HG02870 (cell line): ENCODE measurements around the gene FAM171A1.
A peak's percentile ranks its signal among the peaks of the same experiment; 100 is the strongest.

Experiments
- ATAC-seq: cut with Tn5 transposase; IDR thresholded peaks from one replicate; pipeline ENCODE4 v1.9.1; 2021; ENCODE audit warnings: mild to moderate bottlenecking, moderate library complexity; ENCODE audit not compliant: unreplicated experiment

Gene FAM171A1

GRCh38 chr10:15253951-15254807 lies 116.9 kb downstream of the FAM171A1 start:
- ATAC-seq = peak; percentile 55

GRCh38 chr10:15252396-15252795 lies 118.7 kb downstream of the FAM171A1 start:
- no peak for ATAC-seq

GRCh38 chr10:15251791-15252380 lies 119.2 kb downstream of the FAM171A1 start:
- ATAC-seq = no peak

- ATAC-seq = no peak
Measured at GRCh38 chr10:15245530-15245929, 125.6 kb downstream of the FAM171A1 start.

GRCh38 chr10:15244635-15245197 lies 126.4 kb downstream of the FAM171A1 start:
- peak; percentile 87 for ATAC-seq

- ATAC-seq = no peak
Measured at GRCh38 chr10:15242261-15242840, 128.7 kb downstream of the FAM171A1 start.

GRCh38 chr10:15241306-15241705 lies 129.8 kb downstream of the FAM171A1 start:
- no peak for ATAC-seq

GRCh38 chr10:15238555-15239335 lies 132.3 kb downstream of the FAM171A1 start:
- no peak for ATAC-seq

GRCh38 chr10:15237351-15237750 lies 133.7 kb downstream of the FAM171A1 start:
- ATAC-seq = no peak

- ATAC-seq = no peak
Measured at GRCh38 chr10:15236340-15236739, 134.7 kb downstream of the FAM171A1 start.

GRCh38 chr10:15232279-15232678 lies 138.8 kb downstream of the FAM171A1 start:
- no peak for ATAC-seq

- ATAC-seq = no peak
Measured at GRCh38 chr10:15231426-15231825, 139.7 kb downstream of the FAM171A1 start.

- ATAC-seq = no peak
Measured at GRCh38 chr10:15230257-15230656, 140.8 kb downstream of the FAM171A1 start.

GRCh38 chr10:15229268-15229667 lies 141.8 kb downstream of the FAM171A1 start:
- ATAC-seq = no peak

- ATAC-seq = no peak
Measured at GRCh38 chr10:15228426-15228825, 142.7 kb downstream of the FAM171A1 start.

- no peak for ATAC-seq
Measured at GRCh38 chr10:15227611-15228372, 143.3 kb downstream of the FAM171A1 start.

GRCh38 chr10:15225511-15225910 lies 145.6 kb downstream of the FAM171A1 start:
- no peak for ATAC-seq

GRCh38 chr10:15224948-15225347 lies 146.1 kb downstream of the FAM171A1 start:
- no peak for ATAC-seq

GRCh38 chr10:15223174-15223573 lies 147.9 kb downstream of the FAM171A1 start:
- ATAC-seq = no peak

GRCh38 chr10:15222511-15222910 lies 148.6 kb downstream of the FAM171A1 start:
- ATAC-seq = no peak
